Measurements from ENCODE around the gene SOCS3. TPM values are rescaled to one million over a fixed set of nuclear protein-coding genes. Genes with fewer than 3 reads are reported as not detected.

The SOCS3 gene
- total and polyA plus RNA-seq, 2 experiments from 2014 or later, result 13.2 to 32.9 TPM

- TF ChIP-seq ZNF462 (CRISPR knock-in tag; IDR thresholded peaks at IDR 0.05), result no peak
- no peak for TF ChIP-seq CTCF (conservative IDR thresholded peaks at IDR 0.05; ENCODE audit: low read depth in 2 of 2)
- TF ChIP-seq CREB1 (CRISPR knock-in tag; IDR thresholded peaks at IDR 0.05; ENCODE audit: low read depth), result no peak
- TF ChIP-seq POLR2AphosphoS5 (IDR thresholded peaks at IDR 0.05; ENCODE audit: low read depth), result no peak
- no peak for TF ChIP-seq ZNF114 (CRISPR knock-in tag; IDR thresholded peaks at IDR 0.05)
- no peak for TF ChIP-seq ZNF331 (CRISPR knock-in tag; IDR thresholded peaks at IDR 0.05; ENCODE audit: low read depth)
- no peak for TF ChIP-seq JUNB (IDR thresholded peaks at IDR 0.05; ENCODE audit: unreplicated experiment)
- TF ChIP-seq ETS1 (IDR thresholded peaks at IDR 0.05), result no peak
- no peak for TF ChIP-seq STAT1 (IDR thresholded peaks at IDR 0.05; ENCODE audit: unreplicated experiment)
- TF ChIP-seq NANOG (IDR thresholded peaks at IDR 0.05; ENCODE audit: borderline replicate concordance), result no peak
Measured at GRCh38 chr17:78362232-78362631, 2.4 kb upstream of the SOCS3 start (continued).
